ENCODE data around the gene FREM2.

Gene FREM2

DNA sequence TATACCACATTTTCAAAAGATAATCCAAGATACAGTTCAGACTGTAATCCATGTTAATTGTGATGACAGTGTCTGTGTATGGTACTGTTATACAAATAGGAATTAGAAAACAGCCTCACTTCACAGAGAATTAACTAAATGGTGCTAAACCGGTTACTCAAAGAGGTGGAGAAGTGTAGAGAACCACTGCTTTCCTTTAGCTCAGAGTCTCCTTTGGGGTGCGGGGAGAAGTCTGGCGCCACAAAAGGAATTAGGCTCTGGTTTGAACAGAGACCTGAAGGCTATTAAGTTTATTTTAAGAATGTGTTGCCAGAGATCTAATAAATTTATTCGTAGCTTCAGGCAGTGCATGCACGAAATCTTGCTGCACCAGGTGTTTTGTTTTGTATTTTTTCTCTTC lies 65.8 kb downstream of the FREM2 start:
- H3K27me3 ChIP-seq (ENCODE audit: low read length): no peaks in the 10 kb centered on the region
- H3K9ac ChIP-seq (ENCODE audit: low read length): no peak overlapping the region
- no peaks in the 10 kb centered on the region for H3K36me3 ChIP-seq (ENCODE audit: low read length)
- no peaks in the 10 kb centered on the region for H3K9me3 ChIP-seq (ENCODE audit: insufficient read depth, low read length)
- no peak overlapping the region for H2AFZ ChIP-seq (ENCODE audit: low read depth, low read length, severe bottlenecking)
- no peak overlapping the region for H3K4me2 ChIP-seq (ENCODE audit: low read depth, low read length, poor library complexity, severe bottlenecking)
- no peak overlapping the region for H3K4me3 ChIP-seq (ENCODE audit: insufficient read depth, low read length, poor library complexity, severe bottlenecking)
- H3K79me2 ChIP-seq (ENCODE audit: insufficient read depth, low read length): no peaks in the 10 kb centered on the region
- no peaks in the 10 kb centered on the region for H3K9me2 ChIP-seq (replicated peaks; ENCODE audit: insufficient read depth, low read length)
- H3F3A ChIP-seq (ENCODE audit: insufficient read depth): no peaks in the 10 kb centered on the region
- no peaks in the 10 kb centered on the region for H4K20me1 ChIP-seq (ENCODE audit: low read depth, low read length)
- TF ChIP-seq EZH2phosphoT487 (conservative IDR thresholded peaks at IDR 0.05; ENCODE audit: low read length) (no peak), CTCF (IDR thresholded peaks at IDR 0.05; ENCODE audit: insufficient read depth, low read length, poor library complexity, severe bottlenecking) (no peak)
- H3K27ac ChIP-seq (ENCODE audit: low read depth, low read length): no peak overlapping the region

DNA sequence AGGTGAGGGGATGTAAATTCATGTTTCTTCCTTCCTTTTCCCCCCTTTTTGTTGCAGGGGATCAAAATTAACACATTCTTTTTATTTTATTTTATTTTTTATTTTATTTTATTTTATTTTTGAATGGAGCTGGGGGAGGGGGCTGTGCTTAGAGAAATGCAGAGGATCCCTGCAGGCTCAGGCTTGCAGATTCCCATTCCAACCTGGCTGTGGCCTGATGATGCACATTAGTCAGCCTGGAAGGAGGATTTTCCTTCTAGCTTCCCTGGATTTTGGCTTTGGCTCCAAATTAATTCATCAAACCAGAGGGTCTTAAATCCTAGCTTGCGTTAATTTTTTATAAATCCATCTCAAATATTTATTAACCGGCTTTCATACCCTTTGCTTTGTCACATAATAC lies 67.0 kb downstream of the FREM2 start:
- Histone ChIP-seq H3K27me3 (ENCODE audit: low read length) (no peaks in the 10 kb centered on the region), H3K4me2 (ENCODE audit: low read depth, low read length, poor library complexity, severe bottlenecking) (no peak overlapping the region)

GRCh38 chr13:38755793-38756192 lies 68.9 kb downstream of the FREM2 start:
- Histone ChIP-seq H3K4me3 (ENCODE audit: insufficient read depth, low read length, poor library complexity, severe bottlenecking) (no peak overlapping the region), H4K20me1 (ENCODE audit: low read depth, low read length) (no peaks in the 10 kb centered on the region), H3K9me3 (ENCODE audit: insufficient read depth, low read length) (no peaks in the 10 kb centered on the region), H3K27ac (ENCODE audit: low read depth, low read length) (no peak overlapping the region), H3K9me2 (replicated peaks; ENCODE audit: insufficient read depth, low read length) (no peaks in the 10 kb centered on the region), H3K79me2 (ENCODE audit: insufficient read depth, low read length) (no peaks in the 10 kb centered on the region), H3K4me2 (ENCODE audit: low read depth, low read length, poor library complexity, severe bottlenecking) (no peak overlapping the region), H3K9ac (ENCODE audit: low read length) (no peak overlapping the region), H3K36me3 (ENCODE audit: low read length) (no peaks in the 10 kb centered on the region), H2AFZ (ENCODE audit: low read depth, low read length, severe bottlenecking) (no peak overlapping the region), H3K27me3 (ENCODE audit: low read length) (no peaks in the 10 kb centered on the region), H3F3A (ENCODE audit: insufficient read depth) (no peaks in the 10 kb centered on the region)
- TF ChIP-seq CTCF (IDR thresholded peaks at IDR 0.05; ENCODE audit: insufficient read depth, low read length, poor library complexity, severe bottlenecking): no peak
- TF ChIP-seq EZH2phosphoT487 (conservative IDR thresholded peaks at IDR 0.05; ENCODE audit: low read length): no peak

More for the DNA sequence above, 67.0 kb downstream of the FREM2 start:
- H3K79me2 ChIP-seq (ENCODE audit: insufficient read depth, low read length): no peaks in the 10 kb centered on the region
- H3K36me3 ChIP-seq (ENCODE audit: low read length): no peaks in the 10 kb centered on the region
- H3K9me3 ChIP-seq (ENCODE audit: insufficient read depth, low read length): no peaks in the 10 kb centered on the region
- H3K9me2 ChIP-seq (replicated peaks; ENCODE audit: insufficient read depth, low read length): no peaks in the 10 kb centered on the region
- H4K20me1 ChIP-seq (ENCODE audit: low read depth, low read length): no peaks in the 10 kb centered on the region
- TF ChIP-seq CTCF (IDR thresholded peaks at IDR 0.05; ENCODE audit: insufficient read depth, low read length, poor library complexity, severe bottlenecking) (no peak), EZH2phosphoT487 (conservative IDR thresholded peaks at IDR 0.05; ENCODE audit: low read length) (no peak)
- H3K4me3 ChIP-seq (ENCODE audit: insufficient read depth, low read length, poor library complexity, severe bottlenecking): no peak overlapping the region
- H3F3A ChIP-seq (ENCODE audit: insufficient read depth): no peaks in the 10 kb centered on the region
- no peak overlapping the region for H3K9ac ChIP-seq (ENCODE audit: low read length)
- no peak overlapping the region for H3K27ac ChIP-seq (ENCODE audit: low read depth, low read length)
- no peak overlapping the region for H2AFZ ChIP-seq (ENCODE audit: low read depth, low read length, severe bottlenecking)
